ENCODE data around the gene MPDU1. TPM values are rescaled to one million over a fixed set of nuclear protein-coding genes. Genes with fewer than 3 reads are reported as not detected.

The MPDU1 gene
- total and polyA plus RNA-seq, 10 of the 15 experiments (the other 5 are each of a cell fraction or from before 2014, with no cell fraction given) = 3.6 to 138 (median 78.9) TPM

- TF ChIP-seq LARP7 (IDR thresholded peaks at IDR 0.05) = no peak; the same call in 1 of the 2 replicates
- TF ChIP-seq ESRRA (IDR thresholded peaks at IDR 0.05; ENCODE audit: low read length) = no peak
- TF ChIP-seq SRF (IDR thresholded peaks at IDR 0.05; ENCODE audit: low read depth in 2 of 2, low read length in 2 of 2) = no peak
- no peak for TF ChIP-seq ZBED1 (IDR thresholded peaks at IDR 0.05; ENCODE audit: borderline replicate concordance)
- TF ChIP-seq BCLAF1 (IDR thresholded peaks at IDR 0.05) = no peak
- TF ChIP-seq POU2F2 (IDR thresholded peaks at IDR 0.05; ENCODE audit: borderline replicate concordance, low read depth, low read length) = peak; percentile 29; the same call in 1 of the 3 replicates
- TF ChIP-seq REST (IDR thresholded peaks at IDR 0.05; ENCODE audit: low read depth, low read length) = no peak
- TF ChIP-seq EGR1 (IDR thresholded peaks at IDR 0.05; ENCODE audit: borderline replicate concordance in 1 of 2, low read depth in 2 of 2, low read length in 2 of 2) = no peak
- no peak for TF ChIP-seq RFX5 (IDR thresholded peaks at IDR 0.05; ENCODE audit: low read depth, low read length)
- no peak for TF ChIP-seq SREBF2 (IDR thresholded peaks at IDR 0.05; ENCODE audit: low read length)
- TF ChIP-seq BCL11A (IDR thresholded peaks at IDR 0.05; ENCODE audit: low read depth, low read length) = no peak
- TF ChIP-seq ZSCAN29 (IDR thresholded peaks at IDR 0.05) = no peak
- no peak for TF ChIP-seq ZZZ3 (IDR thresholded peaks at IDR 0.05; ENCODE audit: control insufficient read depth, insufficient read length, low read depth)
- no peak for TF ChIP-seq CTCF (IDR thresholded peaks at IDR 0.05 in 2 of 3, conservative IDR thresholded peaks at IDR 0.05 in 1 of 3; ENCODE audit: control insufficient read depth in 2 of 3, extremely low read depth in 1 of 3, insufficient read depth in 1 of 3, low read depth in 3 of 3, low read length in 3 of 3)
- no peak for TF ChIP-seq BACH1 (IDR thresholded peaks at IDR 0.05; ENCODE audit: borderline replicate concordance)
- no peak for TF ChIP-seq FOS (IDR thresholded peaks at IDR 0.05; ENCODE audit: borderline replicate concordance, extremely low read depth, insufficient read length)
- no peak for TF ChIP-seq KLF5 (IDR thresholded peaks at IDR 0.05; ENCODE audit: partially characterized antibody)
- TF ChIP-seq SMAD5 (IDR thresholded peaks at IDR 0.05; ENCODE audit: low read depth) = peak; percentile 41; the same call in 1 of the 2 replicates
- peak; percentile 41 for TF ChIP-seq RELA (IDR thresholded peaks at IDR 0.05; ENCODE audit: borderline replicate concordance, partially characterized antibody)
- no peak for TF ChIP-seq RCOR1 (conservative IDR thresholded peaks at IDR 0.05; ENCODE audit: low read depth, low read length)
These were observed 25.7 kb upstream of the MPDU1 start (continued) for GRCh38 chr17:7557775-7558543.

Measured in GM12878 (cell line).